ENCODE data around the gene SSH2.

GRCh38 chr17:29874931-29875596, 55.0 kb downstream of the SSH2 start:
- TF ChIP-seq E2F3 (CRISPR knock-in tag; IDR thresholded peaks at IDR 0.05), result no peak
- no peak for TF ChIP-seq POLR2AphosphoS2 (IDR thresholded peaks at IDR 0.05; ENCODE audit: low read length)
- no peak for TF ChIP-seq HNRNPK (IDR thresholded peaks at IDR 0.05; ENCODE audit: low read depth, low read length, poor library complexity, severe bottlenecking)
- TF ChIP-seq TFAP4 (CRISPR knock-in tag; IDR thresholded peaks at IDR 0.05; ENCODE audit: borderline replicate concordance), result no peak
- no peak for TF ChIP-seq EZH2 (IDR thresholded peaks at IDR 0.05; ENCODE audit: borderline replicate concordance, low read depth, low read length)
- TF ChIP-seq, protein P1, sequence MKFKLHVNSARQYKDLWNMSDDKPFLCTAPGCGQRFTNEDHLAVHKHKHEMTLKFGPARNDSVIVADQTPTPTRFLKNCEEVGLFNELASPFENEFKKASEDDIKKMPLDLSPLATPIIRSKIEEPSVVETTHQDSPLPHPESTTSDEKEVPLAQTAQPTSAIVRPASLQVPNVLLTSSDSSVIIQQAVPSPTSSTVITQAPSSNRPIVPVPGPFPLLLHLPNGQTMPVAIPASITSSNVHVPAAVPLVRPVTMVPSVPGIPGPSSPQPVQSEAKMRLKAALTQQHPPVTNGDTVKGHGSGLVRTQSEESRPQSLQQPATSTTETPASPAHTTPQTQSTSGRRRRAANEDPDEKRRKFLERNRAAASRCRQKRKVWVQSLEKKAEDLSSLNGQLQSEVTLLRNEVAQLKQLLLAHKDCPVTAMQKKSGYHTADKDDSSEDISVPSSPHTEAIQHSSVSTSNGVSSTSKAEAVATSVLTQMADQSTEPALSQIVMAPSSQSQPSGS (CRISPR knock-in tag; IDR thresholded peaks at IDR 0.05), result no peak
- TF ChIP-seq ZHX1 (conservative IDR thresholded peaks at IDR 0.05; ENCODE audit: low read length), result no peak
- no peak for TF ChIP-seq TBL1XR1 (IDR thresholded peaks at IDR 0.05; ENCODE audit: low read length in 2 of 2)
- TF ChIP-seq YBX1 (IDR thresholded peaks at IDR 0.05), result no peak
- no peak for TF ChIP-seq SRF (CRISPR knock-in tag; IDR thresholded peaks at IDR 0.05)
- no peak for TF ChIP-seq CBX5 (IDR thresholded peaks at IDR 0.05; ENCODE audit: borderline replicate concordance, low read depth)
- TF ChIP-seq CBX8 (IDR thresholded peaks at IDR 0.05; ENCODE audit: borderline replicate concordance, extremely low read depth, low read depth, low read length, poor library complexity, severe bottlenecking), result no peak
